ENCODE measurements around the gene TRIM54.
"Not testable (repeated sequence)": the region's sequence is repeated elsewhere in the genome, so short reads cannot be mapped to it uniquely, and the experiment has no call there.

The TRIM54 gene

DNA sequence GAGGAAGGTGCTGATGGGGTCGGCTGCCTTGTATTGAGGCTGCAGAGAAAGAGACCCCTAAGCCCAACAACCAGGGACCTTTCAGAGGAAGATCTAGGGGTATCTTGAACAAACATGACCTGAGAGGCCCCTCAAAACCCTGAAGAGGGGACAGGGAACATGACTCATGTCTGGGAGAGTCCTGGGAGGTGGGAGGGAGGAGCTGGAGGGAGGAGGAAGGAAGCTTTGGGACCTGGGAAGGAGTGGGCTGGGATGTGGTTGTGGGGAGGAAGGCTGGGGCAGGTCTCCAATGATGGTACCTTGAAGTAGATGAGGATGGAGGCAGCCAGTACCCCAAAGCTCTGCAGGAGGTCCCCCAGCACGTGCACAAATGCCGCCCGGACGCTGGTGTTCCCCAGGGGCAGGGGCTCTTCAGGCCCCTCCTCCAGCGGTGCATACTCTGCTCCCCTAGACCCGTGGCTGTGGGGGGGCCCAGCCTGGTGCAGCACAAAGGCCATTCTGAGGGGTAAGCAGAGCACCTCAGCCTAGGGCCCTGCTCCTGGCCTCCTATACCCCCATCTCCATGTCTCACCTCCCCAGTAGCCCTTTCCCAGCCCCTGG is 25.3 kb upstream of the TRIM54 start:
- no peak for DNase-seq (ENCODE audit: low read depth in 2 of 2)

DNA sequence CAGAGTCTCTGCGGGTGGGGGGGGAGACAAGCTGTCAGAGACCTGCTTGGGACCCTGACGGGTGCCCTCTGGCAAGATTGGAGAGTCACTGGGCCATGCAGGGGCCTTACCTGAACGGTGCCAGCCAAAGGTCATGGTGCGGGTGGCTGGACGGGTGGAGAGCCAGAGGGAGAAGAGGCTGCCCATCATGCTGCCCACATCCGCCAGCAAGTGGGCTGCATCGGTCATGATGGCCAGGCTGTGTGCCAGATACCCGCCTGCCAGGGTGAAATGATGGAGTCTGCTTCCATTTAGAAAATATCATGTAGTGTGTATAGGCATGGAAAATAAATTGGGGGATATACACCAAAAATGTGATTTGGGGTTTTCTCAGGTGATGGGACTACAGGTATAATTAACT is 24.2 kb upstream of the TRIM54 start:
- DNase-seq (ENCODE audit: low read depth in 2 of 2): no peak

DNA sequence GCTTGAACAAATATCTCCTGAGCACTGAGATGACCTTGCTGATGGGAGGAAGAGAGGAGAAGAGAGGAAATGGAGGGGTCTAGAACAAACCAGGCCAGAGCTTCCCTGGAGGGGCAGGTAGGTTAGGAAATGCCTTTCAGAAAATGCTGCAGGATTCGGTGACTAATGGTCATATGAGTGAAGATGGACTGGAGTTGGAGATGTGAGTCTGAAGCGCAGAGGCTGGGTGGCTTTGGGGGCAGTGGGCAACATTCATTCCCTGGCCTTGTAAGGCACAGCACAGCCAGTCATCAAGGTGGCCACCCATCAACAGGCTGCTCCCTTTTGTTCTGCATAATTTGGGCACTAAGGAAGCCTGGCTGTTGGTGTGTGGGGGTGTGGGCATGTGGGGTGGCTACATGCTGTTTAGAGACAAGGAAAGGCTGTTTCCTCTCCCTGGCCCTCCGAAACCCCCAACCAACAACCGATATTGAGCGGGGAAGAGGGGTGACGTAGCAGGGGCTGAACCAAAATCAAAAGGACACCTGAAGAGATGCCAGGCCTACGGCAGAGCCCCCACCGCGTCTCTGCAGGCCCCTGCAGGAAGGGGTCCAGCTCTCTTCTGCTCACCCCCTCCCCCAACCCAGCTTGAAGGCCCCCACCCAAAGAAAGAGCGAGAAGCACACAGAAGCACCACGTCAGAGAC is 20.8 kb upstream of the TRIM54 start:
- DNase-seq (ENCODE audit: low read depth in 2 of 2): no peak

- no peak for DNase-seq (ENCODE audit: low read depth in 2 of 2)
Observed at GRCh38 chr2:27261926-27262298, 20.3 kb upstream of the TRIM54 start.

DNA sequence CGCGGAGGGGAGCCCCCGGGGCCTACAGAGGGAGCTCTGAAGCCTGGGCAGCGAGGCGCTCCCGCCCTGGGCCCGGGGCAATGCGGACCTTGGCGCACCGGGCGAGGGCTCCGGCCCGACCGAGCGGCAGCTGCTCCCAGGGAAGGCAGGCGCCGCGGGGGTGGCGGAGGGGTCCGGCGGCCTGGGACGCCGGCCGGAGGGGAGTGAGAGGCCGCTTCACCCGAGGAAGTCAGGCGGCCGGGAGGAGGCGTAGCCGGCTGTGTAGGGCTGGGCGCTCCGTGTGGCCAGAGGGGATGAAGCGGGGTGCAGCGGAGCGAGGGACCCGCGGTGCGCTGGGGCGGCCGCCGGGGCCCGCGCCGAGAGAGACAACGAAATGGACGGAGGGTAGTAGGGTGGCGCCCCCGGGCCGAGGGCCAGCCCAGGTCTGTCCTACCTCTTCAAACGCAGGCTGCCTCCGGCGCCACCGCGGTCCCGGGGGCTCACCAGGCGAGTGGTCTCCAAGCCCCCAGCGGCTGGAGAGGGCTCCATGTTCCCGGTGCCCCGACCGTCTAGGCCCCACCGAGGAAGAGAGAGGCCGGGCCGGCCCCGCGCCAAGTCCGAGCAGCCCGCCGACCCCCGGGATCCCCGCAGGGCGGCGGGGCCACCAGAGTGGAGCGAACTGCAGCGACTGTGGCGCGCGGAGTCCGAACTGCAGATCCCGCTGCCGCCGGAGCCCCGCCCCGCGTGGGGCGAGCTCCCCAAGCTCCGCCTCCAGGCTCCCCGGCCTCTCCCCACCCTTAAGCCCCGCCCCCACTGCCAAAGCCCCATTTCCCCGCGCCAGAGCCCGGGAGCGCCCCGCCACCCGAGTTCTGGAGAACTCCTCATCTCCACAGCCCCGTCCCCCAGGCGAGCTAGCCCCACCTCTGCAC is 19.6 kb upstream of the TRIM54 start, which contains the start of gene SLC30A3:
SLC30A3 (minus strand) TSS at position 669 of the 908 bp plus-strand sequence; CDS start at position 528, 141 bp downstream.
- peak; percentile 64 to 72 for DNase-seq (ENCODE audit: low read depth in 2 of 2)

DNA sequence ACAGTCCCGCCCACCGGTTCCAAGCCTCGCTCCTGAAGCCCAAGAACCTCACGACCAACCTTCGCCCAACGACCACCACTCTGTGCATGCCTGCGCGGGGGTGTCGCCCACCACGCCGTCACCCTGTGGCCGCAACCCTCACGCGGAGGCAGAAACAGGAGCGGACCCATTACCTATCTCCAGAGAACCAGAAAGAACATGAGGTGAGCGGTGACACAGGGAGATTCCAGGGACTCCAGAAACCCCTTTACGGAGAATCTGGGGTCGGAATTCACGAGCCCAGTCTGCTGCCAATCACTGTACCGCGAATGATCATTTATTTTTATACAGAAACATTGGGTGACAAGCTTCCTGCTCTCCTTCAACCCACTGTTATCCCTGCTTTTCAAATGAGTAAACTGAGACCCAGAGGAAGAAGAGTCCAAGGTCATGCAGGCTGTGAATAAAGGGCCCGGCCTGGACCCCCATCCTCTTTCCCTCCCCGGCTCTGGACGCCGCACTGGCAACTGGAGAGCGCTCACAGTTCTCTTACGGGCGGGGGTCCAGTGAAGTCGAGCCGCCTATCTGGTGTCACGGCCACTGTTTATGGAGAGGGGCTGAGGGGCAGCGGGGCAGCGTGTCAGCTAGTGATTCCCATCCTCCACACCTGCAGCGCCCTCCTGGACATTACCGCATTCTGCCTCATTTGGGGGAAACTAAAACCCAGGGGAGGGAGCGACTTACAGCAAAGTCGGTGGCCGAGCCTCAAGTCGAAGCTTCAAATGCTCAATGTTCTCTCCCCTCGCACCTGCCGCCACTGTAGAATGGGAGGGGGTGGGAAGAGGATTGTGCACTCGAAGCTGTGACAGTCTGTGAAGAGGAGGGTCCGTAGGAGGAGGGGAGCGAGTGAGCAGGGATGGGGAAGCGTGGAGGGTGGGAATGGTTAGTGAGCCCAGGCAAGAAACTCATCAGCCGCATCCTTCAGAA is 18.7 kb upstream of the TRIM54 start:
- DNase-seq (ENCODE audit: low read depth in 2 of 2): no peak

DNA sequence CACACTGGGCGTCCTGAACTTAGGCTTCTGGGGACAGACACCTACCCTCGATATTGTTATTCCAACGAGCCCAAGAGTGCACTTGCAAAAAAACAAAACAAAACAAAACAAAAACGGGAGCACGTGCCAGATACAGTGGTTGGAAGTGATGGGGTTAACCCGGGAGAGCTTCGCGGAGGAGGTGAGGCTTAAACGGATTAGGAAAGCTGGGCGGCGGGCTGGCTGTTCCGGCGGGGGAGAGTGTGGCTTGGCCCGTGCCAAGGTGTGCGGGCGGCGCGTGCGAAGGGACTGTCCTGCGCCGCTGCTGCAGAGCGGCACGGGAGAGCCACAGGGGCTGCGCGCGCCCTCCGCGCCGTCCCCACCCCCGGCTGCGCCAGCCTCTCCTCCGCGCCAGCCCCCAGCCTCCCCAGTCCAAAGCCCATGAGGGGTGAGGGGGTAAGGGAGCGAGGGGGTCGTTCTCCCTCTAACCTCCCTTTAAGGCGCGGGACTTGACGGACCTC is 17.9 kb upstream of the TRIM54 start:
- DNase-seq (ENCODE audit: low read depth in 2 of 2): no peak

GRCh38 chr2:27264753-27265535 is 17.3 kb upstream of the TRIM54 start:
- peak in 1 of 2 donors; percentile 61 for DNase-seq (ENCODE audit: low read depth in 2 of 2)

GRCh38 chr2:27265536-27265870 is 16.7 kb upstream of the TRIM54 start:
- no peak for DNase-seq (ENCODE audit: low read depth in 2 of 2)

GRCh38 chr2:27268296-27268695 is 13.9 kb upstream of the TRIM54 start:
- DNase-seq (ENCODE audit: low read depth in 2 of 2): not testable (repeated sequence)

GRCh38 chr2:27270131-27270530 is 12.1 kb upstream of the TRIM54 start:
- no peak for DNase-seq (ENCODE audit: low read depth in 2 of 2)

DNA sequence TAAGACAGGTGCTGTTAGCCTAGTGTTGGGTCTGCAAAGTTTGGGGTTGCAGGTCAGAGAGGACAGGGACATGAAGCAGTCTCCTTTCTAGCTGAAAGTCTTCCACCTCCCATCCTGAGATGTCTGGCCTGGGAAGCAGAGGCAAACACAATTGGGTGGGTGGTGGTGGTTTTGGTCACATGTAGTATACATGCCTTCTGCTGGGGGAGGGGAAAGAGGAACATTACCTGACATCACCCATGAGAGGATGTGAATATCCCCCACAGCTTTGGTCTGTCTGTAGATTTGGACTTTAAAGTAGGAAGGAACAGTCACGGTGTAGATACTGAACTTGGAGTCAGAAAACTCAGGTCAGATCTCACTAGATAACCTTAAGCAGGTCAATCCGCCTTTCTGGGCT is 11.6 kb upstream of the TRIM54 start:
- no peak for DNase-seq (ENCODE audit: low read depth in 2 of 2)

DNA sequence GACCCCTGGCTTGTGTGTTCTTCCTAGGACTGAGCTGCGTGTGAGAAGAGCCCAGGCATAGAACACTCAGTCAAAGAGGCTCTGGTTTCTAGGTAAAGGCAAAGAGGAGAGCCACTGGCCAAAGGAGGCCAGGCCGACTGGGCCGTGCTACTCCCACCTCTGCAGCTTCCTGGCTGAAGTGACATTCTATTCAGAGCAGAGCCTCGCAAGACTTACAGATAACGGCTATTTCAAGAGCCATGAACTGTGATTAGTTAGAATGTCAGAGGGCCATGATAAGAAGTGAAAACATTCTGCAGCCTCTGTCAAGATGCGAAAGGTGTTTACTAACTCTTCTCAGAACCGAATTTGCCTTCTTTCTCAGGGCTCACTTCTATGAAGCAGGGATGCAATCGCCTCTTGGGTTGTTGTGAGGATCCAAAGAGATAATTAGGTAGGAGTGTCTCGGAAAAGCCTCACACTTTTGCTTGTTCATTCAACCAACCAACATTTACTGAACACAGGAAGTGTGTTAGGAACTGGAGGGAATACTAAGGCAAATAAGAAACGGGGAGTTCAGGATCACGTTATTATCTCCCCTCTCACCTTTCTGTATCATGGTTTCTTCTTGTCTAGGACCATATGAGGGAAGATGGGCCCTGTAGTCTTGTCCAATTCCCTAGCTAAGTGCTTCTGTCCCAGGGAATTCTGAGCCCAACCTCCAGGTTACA is 10.4 kb upstream of the TRIM54 start:
- DNase-seq (ENCODE audit: low read depth in 2 of 2): no peak

- DNase-seq (ENCODE audit: low read depth in 2 of 2): not testable (repeated sequence)
Observed at GRCh38 chr2:27272537-27273522, 9.4 kb upstream of the TRIM54 start.

DNA sequence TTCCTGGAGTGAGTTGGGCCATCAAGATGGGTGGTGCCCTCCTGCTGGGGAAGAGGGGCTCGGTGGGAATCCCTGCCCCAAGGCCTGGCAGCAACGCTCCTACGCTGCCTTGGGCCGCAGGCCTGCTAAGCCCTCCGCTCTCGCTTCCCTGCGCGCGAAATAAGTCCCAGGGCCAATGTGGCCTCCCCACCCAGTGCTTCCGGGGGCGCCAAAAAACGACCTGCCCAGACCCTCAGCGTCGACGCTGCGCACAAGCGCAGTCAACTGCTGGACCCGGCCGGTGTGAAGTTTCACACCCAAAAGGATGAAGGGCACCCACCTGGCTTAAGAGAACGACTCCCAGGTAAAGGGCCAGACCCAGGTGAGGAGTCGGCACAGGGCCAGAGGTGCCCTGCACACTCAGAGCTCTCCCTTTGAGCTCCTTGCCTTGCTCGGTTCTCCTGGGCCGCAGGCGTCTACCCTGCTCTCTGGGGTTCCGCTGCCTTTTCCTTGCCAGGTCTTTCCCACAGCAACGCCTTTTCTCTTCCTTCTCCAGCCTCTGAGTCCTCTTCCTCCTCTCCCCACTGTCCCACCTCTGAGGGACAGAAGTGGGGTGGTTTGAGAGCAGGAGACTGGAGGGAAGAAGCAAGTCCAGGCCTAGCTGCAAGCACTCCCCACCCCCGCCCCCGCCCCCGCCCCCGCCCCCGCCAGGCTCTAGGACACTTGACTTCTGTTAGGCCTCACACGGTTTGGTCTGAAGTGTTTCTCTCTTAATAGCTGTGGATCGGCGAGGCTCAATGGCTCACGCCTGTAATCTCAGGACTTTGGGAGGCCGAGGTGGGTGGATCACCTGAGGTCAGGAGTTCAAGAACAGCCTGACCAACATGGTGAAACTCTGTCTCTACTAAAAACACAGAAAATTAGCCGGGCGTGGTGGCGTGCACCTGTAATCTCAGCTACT is 6.7 kb upstream of the TRIM54 start, which contains the start of gene DNAJC5G:
DNAJC5G (plus strand) TSS at position 223 of the 940 bp plus-strand sequence. CDS start 1,296 bp downstream, outside the sequence.
- no peak for DNase-seq (ENCODE audit: low read depth in 2 of 2)

GRCh38 chr2:27278010-27278409 is 4.2 kb upstream of the TRIM54 start:
- DNase-seq (ENCODE audit: low read depth in 2 of 2): no peak

- DNase-seq (ENCODE audit: low read depth in 2 of 2): no peak
Observed at GRCh38 chr2:27280826-27281225, 1.4 kb upstream of the TRIM54 start.

All from stimulated activated CD4-positive, alpha-beta T cell treated with anti-CD3 and anti-CD28 coated beads, Interleukin-4, amount 100 ng/mL, for 48 hours (primary cell).